ENCODE data around the gene ABCG5.

Gene ABCG5

DNA sequence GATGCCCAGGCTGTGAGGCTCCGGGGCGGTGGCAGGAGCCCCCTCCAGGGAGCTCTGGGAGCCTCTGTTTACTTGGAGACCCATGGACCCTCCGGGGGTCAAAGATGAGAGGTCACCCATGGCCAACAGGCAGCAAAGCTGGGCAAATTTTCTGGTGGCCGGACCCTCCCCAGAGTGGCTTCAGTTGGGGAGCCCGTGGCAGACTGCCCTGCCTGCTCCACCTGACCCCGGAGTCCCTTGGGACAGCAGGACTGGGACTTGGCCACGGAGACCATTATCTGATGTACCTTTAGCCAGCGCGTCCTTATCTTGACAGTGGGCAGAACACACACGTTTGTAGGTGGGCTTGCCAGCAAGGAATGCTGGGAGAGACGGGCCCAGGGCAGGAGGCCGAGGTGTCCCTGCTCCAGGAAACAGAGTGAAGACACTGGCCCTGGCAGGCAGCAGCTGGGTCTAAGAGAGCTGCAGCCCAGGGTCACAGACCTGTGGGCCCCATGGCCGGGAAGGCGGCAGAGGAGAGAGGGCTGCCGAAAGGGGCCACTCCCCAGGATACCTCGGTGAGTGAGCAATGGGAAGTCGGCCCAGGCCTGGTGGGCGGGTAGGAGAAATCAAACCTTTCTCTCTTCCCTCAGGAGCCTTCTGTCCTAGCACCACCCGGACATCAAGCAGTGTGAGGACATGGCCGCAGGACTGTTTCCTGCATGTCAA is at the start of gene ABCG5, which contains the start of gene ABCG8:
Gene ABCG5 (minus strand): TSS at position 280 of the 708 bp plus-strand sequence. CDS start 160 bp downstream, at position 120.
Gene ABCG8 (plus strand): TSS at position 412 of the 708 bp plus-strand sequence. CDS start 83 bp downstream, at position 495.
- no peak for DNase-seq

DNA sequence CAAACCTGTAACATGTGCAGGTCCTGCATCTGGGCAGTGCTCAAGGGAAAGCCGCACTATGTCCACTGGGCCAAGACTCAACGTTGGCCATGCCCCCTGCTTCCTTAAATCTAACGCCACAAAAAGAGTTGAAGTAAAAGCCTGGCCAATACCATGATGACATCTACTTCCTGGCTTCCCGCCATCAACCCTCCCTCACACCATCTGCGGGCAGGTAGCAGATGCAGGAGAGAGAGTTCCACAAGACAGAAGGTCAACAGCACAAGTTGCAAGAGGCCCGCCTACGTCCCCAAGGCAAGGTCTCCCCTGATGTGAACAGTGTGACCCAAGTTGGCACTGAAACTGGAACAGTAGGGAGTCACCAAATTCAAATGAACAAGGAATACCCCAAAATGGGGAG is 48.5 kb upstream of the ABCG5 start:
- DNase-seq = peak; percentile 27

DNA sequence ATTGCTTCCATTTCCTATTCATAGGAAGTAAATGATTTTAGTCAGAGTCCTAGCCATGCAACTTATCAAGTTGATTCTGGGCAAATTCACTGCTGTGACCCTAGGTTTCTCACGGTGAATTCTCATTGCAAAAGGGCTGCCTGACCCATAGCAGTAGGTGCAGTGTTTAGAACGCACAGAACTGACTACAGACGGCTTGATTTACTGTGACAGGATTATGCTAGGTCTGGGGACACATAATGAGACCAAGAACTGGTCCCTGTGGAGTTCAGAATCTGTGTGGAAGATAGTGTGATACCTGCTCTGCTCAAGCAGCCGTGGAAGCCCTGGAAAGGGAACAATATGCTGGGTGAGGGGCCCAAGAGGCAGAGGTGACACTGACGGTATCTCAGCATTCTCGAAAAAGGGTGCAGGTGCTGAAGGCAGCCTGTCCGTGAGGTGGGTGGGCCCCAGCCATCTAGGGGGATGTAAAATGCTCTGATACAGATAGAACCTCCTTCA is 46.5 kb upstream of the ABCG5 start:
- no peak for DNase-seq

DNA sequence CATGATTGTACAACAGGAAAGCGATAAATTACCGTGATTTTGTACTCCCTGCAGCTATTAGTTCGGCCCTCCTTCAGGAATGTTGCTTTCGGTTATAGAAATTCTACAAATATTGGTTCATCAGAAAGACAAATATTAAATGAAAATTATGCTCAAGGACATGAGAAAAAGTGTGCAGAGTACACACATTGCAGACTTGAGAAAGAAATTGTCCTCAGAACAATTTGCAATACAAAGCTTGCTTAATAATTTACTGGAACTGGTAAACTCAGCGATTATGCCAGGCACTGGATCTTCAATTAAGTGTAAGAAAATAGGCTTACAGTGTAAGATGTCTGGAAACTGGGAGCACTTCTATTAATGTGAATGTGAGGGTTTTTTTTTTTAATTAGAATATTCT is 46.0 kb upstream of the ABCG5 start:
- no peak for DNase-seq

DNA sequence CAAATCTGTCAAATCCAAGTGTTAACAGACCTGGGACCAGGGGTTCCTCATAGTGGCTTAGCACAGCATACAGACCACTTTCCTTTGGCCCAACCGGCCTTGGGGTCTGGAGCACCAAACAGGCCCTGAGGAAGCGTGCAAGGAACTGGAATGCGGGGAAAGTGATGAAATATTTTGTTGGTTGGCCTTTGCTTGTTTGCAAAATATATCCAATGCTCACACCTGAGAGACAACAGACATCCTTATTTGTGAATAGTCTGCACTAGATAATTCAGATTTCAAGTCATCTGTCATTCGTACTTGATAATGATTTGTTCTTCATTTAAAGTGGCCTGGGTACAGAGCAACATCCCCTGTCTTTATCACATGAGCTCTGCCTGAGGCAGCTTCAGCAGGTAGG is 43.7 kb upstream of the ABCG5 start:
- no peak for DNase-seq

DNA sequence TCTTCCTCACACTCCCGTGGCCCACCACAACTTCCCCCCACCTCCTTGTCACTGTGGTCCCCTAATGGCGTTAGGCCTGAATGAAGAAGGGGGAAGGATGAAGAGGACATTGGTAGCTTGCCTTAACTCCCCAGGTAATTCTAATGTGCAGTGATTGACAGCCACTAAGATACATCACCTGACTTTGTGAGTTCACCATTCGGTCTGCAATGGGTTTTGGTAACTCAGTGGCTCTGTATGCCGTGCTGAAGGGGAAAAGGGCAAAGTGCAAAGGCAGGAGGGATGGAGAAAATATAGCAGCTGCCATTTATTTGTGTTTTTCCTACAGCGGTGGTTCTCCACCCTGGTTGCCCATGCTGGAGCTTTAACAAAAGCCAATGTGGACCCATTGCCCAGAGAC is 42.3 kb upstream of the ABCG5 start:
- DNase-seq = no peak

DNA sequence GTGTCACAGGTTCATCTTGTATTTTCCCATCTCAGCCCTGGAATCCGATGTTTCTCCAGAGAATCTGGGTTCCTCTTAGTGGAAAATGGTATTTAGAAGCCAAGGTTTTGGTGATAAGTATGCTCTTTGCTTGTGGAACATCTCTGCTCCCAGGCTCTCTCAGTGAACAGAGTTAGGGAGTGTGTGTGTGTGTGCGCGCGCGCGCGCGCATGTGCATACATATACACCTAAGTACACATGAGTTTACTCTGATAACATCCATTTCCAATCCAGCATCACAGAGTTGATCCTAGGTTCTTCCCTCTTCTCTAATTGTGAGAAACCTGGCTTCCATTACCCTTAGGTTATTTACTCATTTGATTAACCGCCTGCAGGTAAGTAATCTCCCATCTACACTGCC is 41.8 kb upstream of the ABCG5 start:
- DNase-seq = no peak

DNA sequence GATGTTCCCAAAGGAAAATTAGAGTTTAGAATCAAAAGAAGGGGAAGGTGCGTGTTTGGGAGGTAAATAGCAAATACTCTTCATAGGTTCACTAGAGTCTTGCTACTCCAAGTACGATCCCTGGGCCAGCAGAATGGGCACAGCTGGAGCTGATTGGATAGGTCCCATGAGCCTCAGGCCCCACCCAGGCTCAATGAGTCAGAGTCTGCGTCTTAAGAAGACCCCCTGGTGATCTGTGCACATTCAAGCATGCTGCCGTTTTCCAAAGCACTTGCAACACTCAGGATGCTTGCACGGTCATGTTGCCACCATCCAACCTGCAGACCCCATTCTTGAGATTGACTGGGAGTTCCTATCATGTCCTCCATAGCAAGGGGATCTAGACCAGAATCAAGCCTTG is 40.6 kb upstream of the ABCG5 start:
- no peak for DNase-seq

DNA sequence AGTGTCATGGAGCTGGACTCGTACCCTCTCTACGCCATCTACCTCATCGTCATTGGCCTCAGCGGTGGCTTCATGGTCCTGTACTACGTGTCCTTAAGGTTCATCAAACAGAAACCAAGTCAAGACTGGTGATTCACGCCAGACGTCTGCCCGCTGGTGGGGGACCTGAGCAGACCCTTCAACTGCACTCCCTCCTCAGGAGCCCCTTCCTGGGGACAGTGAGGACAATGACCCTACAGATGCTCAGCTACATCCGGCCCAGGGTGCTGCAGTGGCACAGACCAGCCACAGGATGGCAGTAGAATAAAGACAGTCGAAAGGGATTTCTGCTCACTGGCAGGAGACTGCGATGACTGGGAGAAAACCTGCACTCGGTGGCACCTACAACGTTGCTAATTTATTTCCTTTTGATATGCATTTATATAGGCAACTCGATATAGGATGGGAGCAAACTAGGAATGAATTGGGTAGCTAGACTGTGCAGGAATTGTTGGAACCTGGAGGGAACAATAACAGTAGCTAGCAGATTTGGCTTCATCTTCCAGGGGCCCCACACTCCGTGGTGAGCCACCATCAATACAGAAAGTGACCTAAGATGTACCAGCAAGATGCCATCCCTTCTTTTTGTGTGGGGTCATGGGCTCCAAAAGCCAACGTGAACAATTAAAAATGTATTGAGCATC is 39.3 kb upstream of the ABCG5 start:
- DNase-seq = peak; percentile 23

DNA sequence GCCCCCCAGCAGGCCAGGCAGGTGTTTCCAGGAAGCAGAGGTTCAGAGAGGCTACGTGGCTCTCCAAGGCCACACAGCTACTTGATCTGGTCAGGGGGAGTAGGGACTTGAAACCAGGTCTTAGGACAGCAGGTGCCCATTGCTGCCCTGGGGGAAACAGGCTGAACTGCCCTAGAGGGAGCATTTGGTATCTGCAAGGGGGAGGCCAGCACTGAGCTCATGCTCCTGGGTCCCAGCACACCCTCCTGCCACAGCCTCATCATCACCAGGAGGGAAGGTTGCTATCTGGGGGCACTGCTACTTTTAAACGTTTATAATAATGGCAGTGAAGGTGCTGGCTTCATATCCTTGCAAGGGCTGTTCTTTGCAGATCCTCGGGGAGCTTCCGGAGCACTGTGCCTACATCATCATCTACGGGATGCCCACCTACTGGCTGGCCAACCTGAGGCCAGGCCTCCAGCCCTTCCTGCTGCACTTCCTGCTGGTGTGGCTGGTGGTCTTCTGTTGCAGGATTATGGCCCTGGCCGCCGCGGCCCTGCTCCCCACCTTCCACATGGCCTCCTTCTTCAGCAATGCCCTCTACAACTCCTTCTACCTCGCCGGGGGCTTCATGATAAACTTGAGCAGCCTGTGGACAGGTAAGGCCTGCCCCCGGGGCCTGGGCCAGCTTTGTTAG is 36.3 kb upstream of the ABCG5 start:
- no peak for DNase-seq

DNA sequence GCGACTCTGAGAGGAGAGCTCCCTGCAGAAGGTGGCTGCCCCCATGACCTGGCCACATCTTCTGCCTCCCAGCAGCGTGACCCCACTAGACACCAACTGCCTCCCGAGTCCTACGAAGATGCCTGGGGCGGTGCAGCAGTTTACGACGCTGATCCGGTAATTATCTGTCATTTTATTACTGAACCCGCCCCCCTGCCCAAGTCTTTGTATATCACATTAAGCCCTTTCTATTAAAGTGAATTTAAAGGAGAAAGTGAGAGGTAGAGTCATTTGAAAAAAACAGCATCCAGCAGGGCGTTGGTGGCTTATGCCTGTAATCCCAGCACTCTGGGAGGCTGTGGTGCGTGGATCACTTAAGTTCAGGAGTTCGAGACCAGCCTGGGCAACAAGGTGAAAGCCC is 33.5 kb upstream of the ABCG5 start:
- DNase-seq = no peak

DNA sequence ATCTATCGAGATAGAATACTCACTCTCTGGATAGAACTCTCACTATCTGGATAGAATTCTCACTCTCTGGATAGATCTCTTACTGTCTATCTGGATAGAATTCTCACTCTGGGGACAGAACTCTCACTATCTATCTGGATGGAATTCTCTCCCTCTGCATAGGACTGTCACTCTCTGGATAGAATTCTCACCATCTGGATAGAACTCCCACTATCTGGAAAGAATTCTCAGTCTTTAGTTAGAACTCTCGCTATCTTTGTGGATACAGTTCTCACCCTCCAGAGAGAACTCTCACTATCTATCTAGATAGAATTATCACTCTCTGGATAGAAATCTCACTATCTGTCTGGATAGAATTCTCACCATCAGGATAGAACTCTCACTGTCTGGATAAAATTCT is 16.7 kb upstream of the ABCG5 start:
- no peak for DNase-seq

DNA sequence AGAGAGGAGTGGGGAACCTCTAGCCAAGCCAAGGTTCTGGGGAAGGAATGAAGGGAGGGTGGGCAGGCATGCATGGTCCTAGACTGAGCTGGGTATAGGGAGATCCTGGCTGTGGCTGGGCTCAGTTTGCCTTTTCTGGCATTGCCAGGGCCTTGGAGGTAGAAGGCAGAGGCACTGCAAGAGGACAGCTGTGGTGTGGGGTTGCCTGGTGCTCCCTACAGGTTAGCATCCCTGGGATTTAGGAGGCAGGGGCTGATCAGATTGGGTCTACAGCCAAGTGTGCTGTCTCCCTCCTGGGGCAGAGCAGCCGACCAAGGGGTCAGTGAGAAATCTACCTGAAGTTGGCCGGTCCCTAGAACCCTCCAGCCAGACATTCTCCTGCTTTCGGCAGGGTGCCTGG is 16.0 kb upstream of the ABCG5 start:
- DNase-seq = no peak

DNA sequence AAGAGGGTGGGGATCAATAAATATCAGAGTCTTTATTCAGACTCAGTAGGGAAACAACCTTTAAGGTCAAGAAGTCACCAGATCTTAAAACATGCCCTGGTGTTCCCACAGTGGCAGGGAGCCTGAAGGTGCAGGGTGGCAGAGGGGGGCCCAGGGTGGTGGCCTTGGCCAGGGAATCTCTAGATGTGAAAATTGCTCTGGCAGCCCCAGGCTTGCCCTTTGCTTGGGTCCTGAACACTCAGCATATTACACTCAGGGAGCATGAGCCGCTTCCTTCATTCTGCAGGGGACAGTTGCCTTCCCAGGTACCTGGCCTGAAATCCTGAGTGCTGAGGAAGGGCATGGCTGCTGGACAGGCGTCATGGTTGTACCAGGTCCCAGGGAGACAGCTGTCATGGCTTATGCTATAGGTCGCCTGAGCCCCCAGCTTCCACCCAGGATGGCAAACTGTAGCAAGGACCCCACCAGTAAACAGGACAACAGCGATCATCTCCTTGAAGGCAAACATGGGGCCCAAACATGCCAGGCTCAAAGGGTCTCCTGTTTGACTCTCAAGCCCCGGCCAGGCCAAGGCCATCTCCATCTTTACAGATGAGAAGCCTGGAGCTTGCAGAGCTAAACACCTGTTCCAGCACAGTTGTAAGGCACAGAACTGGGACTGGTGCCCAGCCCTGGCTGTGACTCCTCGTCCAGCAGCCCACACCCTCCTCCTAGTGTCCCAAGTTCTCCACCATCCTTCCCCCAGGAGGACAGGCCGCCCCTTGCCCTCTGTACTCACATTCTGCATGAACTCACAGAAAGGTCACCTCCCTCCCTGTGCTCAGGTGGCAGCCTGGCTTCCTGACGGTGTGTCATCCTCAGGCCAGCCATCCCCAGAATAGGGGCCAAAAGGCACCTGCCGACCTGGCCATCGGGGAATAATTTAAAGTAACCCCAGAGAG is 14.8 kb upstream of the ABCG5 start:
- DNase-seq = no peak

DNA sequence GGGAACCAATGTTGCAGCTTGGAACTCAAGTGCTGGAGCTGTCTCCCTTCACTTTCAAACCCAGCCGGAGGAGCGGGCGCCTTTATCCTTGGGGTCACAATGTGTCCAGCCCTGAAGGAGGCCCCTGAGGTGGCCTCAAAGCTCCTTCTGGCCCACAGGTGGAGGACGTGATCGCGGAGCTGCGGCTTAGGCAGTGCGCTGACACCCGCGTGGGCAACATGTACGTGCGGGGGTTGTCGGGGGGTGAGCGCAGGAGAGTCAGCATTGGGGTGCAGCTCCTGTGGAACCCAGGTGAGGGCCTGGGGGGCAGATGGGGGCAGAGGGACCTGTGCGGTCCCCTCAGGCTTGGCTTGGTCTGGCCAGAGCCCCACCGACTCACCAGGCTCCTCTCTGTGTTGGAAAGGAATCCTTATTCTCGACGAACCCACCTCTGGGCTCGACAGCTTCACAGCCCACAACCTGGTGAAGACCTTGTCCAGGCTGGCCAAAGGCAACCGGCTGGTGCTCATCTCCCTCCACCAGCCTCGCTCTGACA is 13.6 kb upstream of the ABCG5 start:
- no peak for DNase-seq

DNA sequence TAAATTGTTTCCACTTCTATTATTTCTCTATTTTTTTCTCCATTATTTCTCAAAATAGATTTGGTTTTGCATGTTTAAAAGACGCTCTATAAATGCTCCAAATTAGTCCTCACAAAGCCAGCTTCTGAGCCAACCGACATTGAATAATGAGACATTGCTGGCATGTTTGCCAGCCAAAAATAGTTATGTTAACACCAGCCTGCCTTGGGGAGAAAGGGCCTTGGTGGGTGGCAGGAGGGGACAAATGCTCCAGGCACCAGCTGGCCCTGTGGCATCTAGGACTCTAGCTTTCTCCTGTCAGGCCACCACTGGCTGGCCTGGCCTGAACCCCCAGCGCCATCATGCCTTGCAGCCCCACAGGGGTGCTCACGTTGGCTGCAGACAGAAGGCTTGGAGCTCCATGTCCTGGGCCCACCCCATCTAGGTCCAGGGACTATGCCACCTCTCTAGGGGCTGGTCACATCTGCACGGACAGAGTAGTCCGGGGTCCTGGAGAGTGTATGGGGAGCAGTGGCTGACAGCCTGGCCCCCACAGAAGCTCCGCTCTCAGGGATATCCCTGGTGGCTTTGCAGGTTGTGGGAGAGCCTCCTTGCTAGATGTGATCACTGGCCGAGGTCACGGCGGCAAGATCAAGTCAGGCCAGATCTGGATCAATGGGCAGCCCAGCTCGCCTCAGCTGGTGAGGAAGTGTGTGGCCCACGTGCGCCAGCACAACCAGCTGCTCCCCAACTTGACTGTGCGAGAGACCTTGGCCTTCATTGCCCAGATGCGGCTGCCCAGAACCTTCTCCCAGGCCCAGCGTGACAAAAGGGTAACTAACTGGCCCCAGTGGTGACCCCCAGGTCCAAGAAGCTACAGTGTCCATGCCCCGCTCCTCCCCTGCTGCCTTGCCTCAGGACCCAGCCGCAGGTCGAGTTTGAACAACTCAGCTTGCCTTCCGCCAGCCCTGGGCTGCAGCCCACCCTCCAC is 12.7 kb upstream of the ABCG5 start:
- DNase-seq = no peak

DNA sequence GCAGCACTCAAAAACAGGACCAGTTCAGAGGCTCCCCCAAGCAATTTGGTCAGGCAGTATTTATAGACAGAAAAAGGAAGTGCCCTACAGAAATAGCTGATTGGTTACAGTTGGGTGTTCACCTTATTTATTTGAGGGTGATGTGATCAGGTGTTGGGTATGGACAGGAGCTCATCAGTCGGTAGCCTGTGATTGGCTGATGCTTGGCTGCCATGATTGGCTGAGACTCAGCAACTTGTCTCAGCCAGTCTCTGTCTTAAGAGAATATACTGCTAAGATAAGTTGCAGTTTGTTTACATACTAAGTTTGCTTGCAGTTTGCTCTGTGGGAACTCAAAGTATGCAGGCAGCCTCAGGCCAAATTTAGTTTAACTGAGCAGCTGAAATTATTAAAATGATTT is 9.6 kb upstream of the ABCG5 start:
- DNase-seq = no peak

DNA sequence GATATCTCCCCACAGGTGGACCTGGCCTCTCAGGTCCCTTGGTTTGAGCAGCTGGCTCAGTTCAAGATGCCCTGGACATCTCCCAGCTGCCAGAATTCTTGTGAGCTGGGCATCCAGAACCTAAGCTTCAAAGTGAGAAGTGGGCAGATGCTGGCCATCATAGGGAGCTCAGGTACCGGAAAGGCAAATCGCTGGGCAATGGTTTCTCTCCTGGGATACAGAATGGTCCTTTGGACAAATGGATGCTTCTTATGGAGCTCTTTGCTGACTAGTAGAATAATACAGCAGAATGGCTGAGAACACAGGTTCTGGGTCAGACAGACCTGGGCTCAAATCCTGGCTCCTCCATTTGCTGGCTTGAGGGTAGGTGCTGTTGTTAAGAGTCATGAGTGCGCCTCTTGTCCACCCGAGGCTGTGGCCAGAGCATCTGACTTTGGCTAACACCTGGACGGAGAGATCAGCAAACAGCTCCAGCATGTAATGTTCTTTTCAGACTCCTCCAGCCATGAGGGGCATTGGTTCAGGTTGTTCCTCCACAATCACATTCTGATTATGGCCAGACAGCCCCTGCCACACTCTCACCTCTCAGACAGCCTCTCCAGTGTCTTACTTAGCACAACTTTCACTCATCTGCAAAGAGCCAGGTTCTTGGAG is 7.6 kb upstream of the ABCG5 start:
- no peak for DNase-seq

DNA sequence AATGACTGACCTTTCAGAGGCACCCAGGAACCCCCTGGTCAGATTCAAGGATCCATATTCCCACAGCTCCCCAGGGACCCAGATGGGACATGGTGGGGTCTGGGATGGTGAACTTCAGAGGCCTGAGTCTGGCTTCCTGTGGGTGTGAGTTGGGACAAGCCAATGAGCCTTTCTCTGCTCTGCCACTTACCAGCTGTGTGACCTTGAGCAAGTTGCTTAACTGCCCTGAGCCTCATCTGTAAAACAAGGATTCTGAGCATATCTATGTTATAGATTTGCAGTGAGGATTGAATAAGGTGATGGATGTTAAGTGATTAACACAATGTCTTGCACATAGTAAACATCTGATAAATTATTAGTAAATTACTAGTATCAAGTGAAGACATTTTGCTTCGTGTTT is 6.5 kb upstream of the ABCG5 start:
- no peak for DNase-seq

DNA sequence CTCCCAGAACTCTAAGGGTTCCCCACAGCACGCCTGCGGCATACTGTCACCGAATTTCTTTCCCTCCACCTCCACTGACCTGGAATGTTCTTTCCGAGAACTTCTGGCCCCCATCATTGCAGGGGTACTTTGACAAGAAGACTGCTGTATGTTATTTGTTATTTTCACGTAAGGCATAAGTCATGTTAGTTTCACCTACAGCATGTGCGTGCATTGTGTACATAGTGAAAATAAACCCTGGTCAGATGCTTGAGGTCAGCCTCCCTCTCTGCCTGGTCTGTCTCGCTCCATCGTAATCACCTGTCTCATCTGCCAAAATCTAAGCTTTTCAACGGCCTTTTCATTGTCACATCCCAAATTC is 4.2 kb upstream of the ABCG5 start:
- DNase-seq = no peak

All from NCI-H2171 (cell line).